ENCODE results near the gene CMSS1. TPM values are rescaled to one million over a fixed set of nuclear protein-coding genes. Genes with fewer than 3 reads are reported as not detected.

CMSS1 gene
- total and polyA plus RNA-seq, 2 of the 13 experiments (the other 11 are each of a cell fraction or from before 2014, with no cell fraction given): 6.4 to 48.7 TPM

DNA sequence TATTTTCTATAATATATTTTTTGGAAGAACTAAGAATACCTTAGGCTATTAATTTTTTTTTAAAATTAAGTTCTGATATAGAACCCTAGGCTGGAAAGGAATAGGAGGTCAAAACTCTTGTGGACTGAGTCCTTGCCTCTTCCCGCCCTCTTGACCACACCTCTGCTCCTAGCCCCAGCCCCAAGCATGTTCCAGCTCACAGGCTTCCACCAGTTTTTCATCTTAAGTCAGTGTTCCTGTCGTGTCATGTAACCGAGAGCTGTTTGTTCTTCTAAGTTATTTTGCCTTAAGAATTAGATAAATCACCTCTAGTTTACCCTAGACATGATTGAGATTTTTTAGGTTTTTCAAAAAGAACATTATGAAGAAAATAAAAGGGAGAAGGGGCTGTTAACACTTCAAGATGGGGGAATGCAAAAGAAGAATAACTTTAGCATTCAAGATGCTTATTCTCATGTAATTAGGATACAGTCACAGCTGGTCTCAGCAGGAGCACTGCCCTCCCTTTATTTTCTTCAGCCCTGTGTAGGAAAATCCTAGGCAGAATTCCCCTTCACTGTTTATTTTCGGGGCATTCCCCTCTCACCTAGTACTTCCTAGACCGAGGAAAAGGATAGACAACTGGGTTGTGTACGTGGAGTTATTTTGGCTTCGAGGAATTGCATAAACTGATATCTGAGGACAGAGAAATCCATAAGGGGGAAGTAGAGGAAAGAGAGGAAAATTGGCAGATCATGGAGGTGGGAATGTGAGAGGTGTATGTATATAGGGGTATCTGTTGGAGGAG is 110.2 kb downstream of the CMSS1 start:
- BruUV-seq (replicated peaks): no TSS peak
- ATAC-seq (no peak), DNase-seq (ENCODE audit: low spot score) (no peak), FAIRE-seq (no peak)
- H3K4me3 ChIP-seq (replicated peaks in 1 of 3; ENCODE audit: insufficient read depth in 1 of 3, low read depth in 2 of 3, low read length in 3 of 3): no peak overlapping the region
- H3K27me3 ChIP-seq (ENCODE audit: control insufficient read depth in 1 of 2, insufficient read depth in 2 of 2, low read length in 2 of 2): no peaks in the 10 kb centered on the region
- H3K27ac ChIP-seq (ENCODE audit: extremely low read length, insufficient read depth, low read length): no peak overlapping the region
- peaks cover 71% of the 10 kb centered on the region for H3K4me1 ChIP-seq (ENCODE audit: insufficient read depth, low read length)
- intact Hi-C loops (cut with micrococcal nuclease; ENCODE audit: unreplicated experiment) (no loop called here), in situ Hi-C loops (cut with HindIII; ENCODE audit: extremely low pct_ligation_motif_present, low pct_unique_long_range_greater_than_20kb) (no loop called here)
- no peaks in the 10 kb centered on the region for H3K9me3 ChIP-seq (ENCODE audit: low read length)
- POLR2A ChIA-PET: no interaction called here
- H3K79me2 ChIP-seq (ENCODE audit: insufficient read depth, low read length): no peaks in the 10 kb centered on the region
- no peaks in the 10 kb centered on the region for H3K36me3 ChIP-seq (replicated peaks in 1 of 2; ENCODE audit: control insufficient read depth in 1 of 2, insufficient read depth in 2 of 2, low read length in 2 of 2)
- no peak overlapping the region for H3K9ac ChIP-seq (ENCODE audit: insufficient read depth, low read depth, low read length)
- 93% methylated on average over 7 of the region's 7 CpGs for WGBS (ENCODE audit: low lambda C conversion rate)
- no peak overlapping the region for H2AFZ ChIP-seq (ENCODE audit: low read length)
- no peaks in the 10 kb centered on the region for H4K20me1 ChIP-seq (ENCODE audit: insufficient read depth, low read length)
- TF ChIP-seq ARNT (IDR thresholded peaks at IDR 0.05): no peak
- TF ChIP-seq ZNF619 (CRISPR knock-in tag; IDR thresholded peaks at IDR 0.05): no peak
- TF ChIP-seq ZFP37 (CRISPR knock-in tag; IDR thresholded peaks at IDR 0.05; ENCODE audit: borderline replicate concordance): no peak
- no peak for TF ChIP-seq ZNF724P (CRISPR knock-in tag; IDR thresholded peaks at IDR 0.05; ENCODE audit: borderline replicate concordance)
- TF ChIP-seq RARG (CRISPR knock-in tag; IDR thresholded peaks at IDR 0.05; ENCODE audit: low read depth): no peak
- TF ChIP-seq, protein P1, sequence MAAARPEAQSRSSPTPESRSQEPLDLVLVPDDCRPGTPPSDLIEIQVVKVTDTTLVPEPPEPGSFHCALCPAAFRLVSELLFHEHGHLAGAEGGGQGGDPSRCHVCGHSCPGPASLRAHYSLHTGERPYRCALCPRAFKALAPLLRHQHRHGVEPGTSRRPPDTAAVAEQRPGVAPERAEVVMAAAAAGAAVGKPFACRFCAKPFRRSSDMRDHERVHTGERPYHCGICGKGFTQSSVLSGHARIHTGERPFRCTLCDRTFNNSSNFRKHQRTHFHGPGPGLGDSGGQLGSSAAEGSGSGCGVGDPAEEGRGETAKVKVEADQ (CRISPR knock-in tag; IDR thresholded peaks at IDR 0.05; ENCODE audit: borderline replicate concordance): no peak
- no peak for TF ChIP-seq CHCHD3 (CRISPR knock-in tag; IDR thresholded peaks at IDR 0.05)
- TF ChIP-seq ZNF768 (CRISPR knock-in tag; IDR thresholded peaks at IDR 0.05): no peak
- no peak for TF ChIP-seq ZNF101 (CRISPR knock-in tag; IDR thresholded peaks at IDR 0.05; ENCODE audit: borderline replicate concordance, low read depth)
- CTCF ChIA-PET (ENCODE audit: low intra/inter-chr PET ratio, low total read pairs): no interaction called here
- H3K4me2 ChIP-seq (ENCODE audit: low read depth, low read length): no peak overlapping the region

Data from HepG2 (cell line).